Loucy (cell line): Measurements from ENCODE around the gene GEMIN7.

ENCODE experiments used
- H2AFZ ChIP-seq: fragments of 200-600 bp; sonication (generic); 2 replicates; pipeline ENCODE4 v1.6.0; 2016; ENCODE audit warnings: antibody characterized with exemption, mild to moderate bottlenecking, low read length, moderate library complexity
- H3F3A ChIP-seq: fragments of 200-600 bp; 2 replicates; pipeline ENCODE4 v1.6.0; 2016; ENCODE audit warnings: antibody characterized with exemption, low read depth, mild to moderate bottlenecking
- H3K27me3 ChIP-seq: fragments of 200-600 bp; sonication (generic); 2 replicates; pipeline ENCODE4 v1.6.1; 2014; ENCODE audit warnings: low read length, mild to moderate bottlenecking; ENCODE audit not compliant: insufficient read depth, poor library complexity, severe bottlenecking
- H3K36me3 ChIP-seq: fragments of 200-600 bp; sonication (generic); 2 replicates; pipeline ENCODE4 v1.6.1; 2016; ENCODE audit warnings: low read length; ENCODE audit not compliant: insufficient read depth
- H3K4me1 ChIP-seq: fragments of 200-600 bp; sonication (generic); 2 replicates; pipeline ENCODE4 v1.5.1; 2014; ENCODE audit warnings: low read length, mild to moderate bottlenecking; ENCODE audit not compliant: insufficient read depth, poor library complexity, severe bottlenecking
- H3K4me2 ChIP-seq: fragments of 200-600 bp; sonication (generic); 2 replicates; pipeline ENCODE4 v1.6.0; 2014; ENCODE audit warnings: antibody characterized with exemption, low read length, low read depth, mild to moderate bottlenecking; ENCODE audit not compliant: poor library complexity, severe bottlenecking
- H3K4me3 ChIP-seq: fragments of 200-600 bp; sonication (generic); 2 replicates; pipeline ENCODE4 v1.5.1; 2014; ENCODE audit warnings: low read length, mild to moderate bottlenecking, mixed read lengths; ENCODE audit not compliant: poor library complexity, severe bottlenecking
- H3K79me2 ChIP-seq: fragments of 200-600 bp; sonication (generic); 2 replicates; pipeline ENCODE4 v1.6.1; 2014; ENCODE audit warnings: low read length; ENCODE audit not compliant: insufficient read depth
- H3K9ac ChIP-seq: fragments of 200-600 bp; sonication (generic); 2 replicates; pipeline ENCODE4 v1.6.0; 2014; ENCODE audit warnings: mild to moderate bottlenecking, low read depth, low read length, moderate library complexity; ENCODE audit not compliant: poor library complexity, severe bottlenecking
- H3K9me2 ChIP-seq: fragments of 200-600 bp; sonication (generic); replicated peaks from 2 replicates; pipeline ENCODE4 v1.6.1; 2016; ENCODE audit warnings: low read depth, low read length, mixed read lengths
- H3K9me3 ChIP-seq: fragments of 200-600 bp; sonication (generic); 2 replicates; pipeline ENCODE4 v1.6.1; 2014; ENCODE audit warnings: mild to moderate bottlenecking, antibody characterized with exemption, low read length, low read depth; ENCODE audit not compliant: insufficient read depth
- H4K20me1 ChIP-seq: fragments of 200-600 bp; sonication (generic); 2 replicates; pipeline ENCODE4 v1.6.0; 2014; ENCODE audit warnings: antibody characterized with exemption, low read length, mild to moderate bottlenecking; ENCODE audit not compliant: insufficient read depth, poor library complexity, severe bottlenecking
- CTCF ChIP-seq: fragments of 200-600 bp; sonication (generic); conservative IDR thresholded peaks from 2 replicates; pipeline ENCODE4 v1.5.1; 2014; ENCODE audit warnings: mild to moderate bottlenecking, antibody characterized with exemption, low read length
- EZH2phosphoT487 ChIP-seq: fragments of 200-600 bp; IDR thresholded peaks from 2 replicates; pipeline ENCODE4 v1.6.1; 2018; ENCODE audit warnings: antibody characterized with exemption, mild to moderate bottlenecking, moderate library complexity, borderline replicate concordance

Gene GEMIN7

GRCh38 chr19:45074744-45075300 is 4.2 kb upstream of the GEMIN7 start:
- no peaks in the 10 kb centered on the region for H3K9me3 ChIP-seq
- TF ChIP-seq CTCF, result no peak
- no peak overlapping the region for H3K4me2 ChIP-seq
- H3K36me3 ChIP-seq, result peaks cover 10% of the 10 kb centered on the region; the same call in 1 of the 2 replicates
- H2AFZ ChIP-seq, result no peak overlapping the region
- no peaks in the 10 kb centered on the region for H3K27me3 ChIP-seq
- peaks cover 3% of the 10 kb centered on the region for H3K4me1 ChIP-seq
- no peak overlapping the region for H3K9ac ChIP-seq
- no peaks in the 10 kb centered on the region for H4K20me1 ChIP-seq
- peaks cover 8% of the 10 kb centered on the region for H3K79me2 ChIP-seq
- no peaks in the 10 kb centered on the region for H3K9me2 ChIP-seq
- no peaks in the 10 kb centered on the region for H3F3A ChIP-seq
- H3K4me3 ChIP-seq, result no peak overlapping the region

GRCh38 chr19:45075301-45076028 is 3.6 kb upstream of the GEMIN7 start:
- Histone ChIP-seq H3K27me3 (no peaks in the 10 kb centered on the region), H3K4me1 (peaks cover 9% of the 10 kb centered on the region), H2AFZ (no peak overlapping the region), H3K9ac (no peak overlapping the region), H3K9me3 (no peaks in the 10 kb centered on the region), H3K9me2 (no peaks in the 10 kb centered on the region), H3F3A (no peaks in the 10 kb centered on the region), H3K4me2 (no peak overlapping the region), H3K79me2 (peaks cover 14% of the 10 kb centered on the region), H4K20me1 (peaks cover 4% of the 10 kb centered on the region), H3K36me3 (peaks cover 4% of the 10 kb centered on the region; the same call in 1 of the 2 replicates), H3K4me3 (no peak overlapping the region)
- TF ChIP-seq CTCF, result no peak
- TF ChIP-seq EZH2phosphoT487, result no peak

- Histone ChIP-seq H3K4me2 (no peak within 1 kb of the TSS), H3K36me3 (no peaks in the 10 kb centered on the region; the same call in 1 of the 2 replicates), H3K9me2 (no peaks in the 10 kb centered on the region), H3K9me3 (no peaks in the 10 kb centered on the region), H4K20me1 (peaks cover 4% of the 10 kb centered on the region), H3K4me3 (no peak within 1 kb of the TSS), H3F3A (no peaks in the 10 kb centered on the region), H3K4me1 (peaks cover 13% of the 10 kb centered on the region), H3K79me2 (peaks cover 22% of the 10 kb centered on the region), H3K27me3 (no peaks in the 10 kb centered on the region), H2AFZ (0 out of 2 replicates have a peak within 1 kb of the TSS, but pooled peaks have one; percentile 33), H3K9ac (no peak within 1 kb of the TSS)
- TF ChIP-seq CTCF, result no peak
- no peak for TF ChIP-seq EZH2phosphoT487
These were observed 2.8 kb upstream of the GEMIN7 start, which contains the start of gene ZNF296 for GRCh38 chr19:45076029-45076850. Gene ZNF296, minus strand, starts transcription at chr19:45076478. Its CDS starts 105 bp downstream, at chr19:45076373.
